NCI-H82 (cell line): ENCODE data around the gene PRG3.

ENCODE experiments used
- DNase-seq: peaks from one replicate; lab custom pipeline; 2025; lab: John Stamatoyannopoulos, UW

Gene PRG3, protein sequence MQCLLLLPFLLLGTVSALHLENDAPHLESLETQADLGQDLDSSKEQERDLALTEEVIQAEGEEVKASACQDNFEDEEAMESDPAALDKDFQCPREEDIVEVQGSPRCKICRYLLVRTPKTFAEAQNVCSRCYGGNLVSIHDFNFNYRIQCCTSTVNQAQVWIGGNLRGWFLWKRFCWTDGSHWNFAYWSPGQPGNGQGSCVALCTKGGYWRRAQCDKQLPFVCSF

DNA sequence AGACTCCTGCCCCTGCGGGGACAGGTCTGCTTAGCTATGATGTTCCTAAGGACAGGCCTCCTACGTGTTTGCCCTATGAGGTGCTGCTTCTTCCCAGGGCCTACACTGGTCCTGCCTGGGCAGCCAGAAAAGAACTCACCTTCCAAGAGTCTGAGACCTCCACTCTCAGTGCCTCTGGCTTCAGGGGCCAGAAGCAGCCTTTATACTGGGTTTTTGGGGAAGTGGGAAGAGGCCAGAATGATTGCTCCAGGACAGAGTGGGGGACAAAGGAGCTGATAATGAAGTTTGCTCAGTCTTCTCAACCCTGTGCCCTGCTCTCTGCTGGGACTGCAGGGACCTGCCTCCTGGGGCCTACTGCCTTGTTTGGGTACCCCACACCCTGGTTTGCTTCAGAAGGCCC lies at the start of gene PRG3:
TSS of gene PRG3 (minus strand) at position 176 of the 400 bp plus-strand sequence. CDS start 442 bp downstream, outside the sequence.
- DNase-seq, result no peak

DNA sequence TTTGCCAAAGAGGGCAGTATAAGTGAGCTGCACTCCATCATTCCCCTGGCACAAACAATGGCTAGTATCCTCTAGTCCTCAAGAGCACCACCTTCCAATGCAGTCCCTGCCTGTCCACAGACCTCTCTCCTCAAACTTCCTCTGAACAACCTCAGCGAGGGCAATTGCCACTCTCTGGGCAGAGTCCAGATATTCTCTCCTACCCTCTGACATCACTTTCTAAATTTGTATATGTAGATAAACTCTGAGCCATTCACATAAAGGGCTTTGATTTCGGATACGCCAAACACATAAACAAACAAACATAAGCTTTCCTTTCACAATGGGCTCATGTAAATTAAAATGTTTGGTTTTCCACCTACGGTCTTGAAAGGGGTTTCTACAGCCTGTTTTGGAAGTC lies 49.0 kb upstream of the PRG3 start:
- DNase-seq, result no peak

DNA sequence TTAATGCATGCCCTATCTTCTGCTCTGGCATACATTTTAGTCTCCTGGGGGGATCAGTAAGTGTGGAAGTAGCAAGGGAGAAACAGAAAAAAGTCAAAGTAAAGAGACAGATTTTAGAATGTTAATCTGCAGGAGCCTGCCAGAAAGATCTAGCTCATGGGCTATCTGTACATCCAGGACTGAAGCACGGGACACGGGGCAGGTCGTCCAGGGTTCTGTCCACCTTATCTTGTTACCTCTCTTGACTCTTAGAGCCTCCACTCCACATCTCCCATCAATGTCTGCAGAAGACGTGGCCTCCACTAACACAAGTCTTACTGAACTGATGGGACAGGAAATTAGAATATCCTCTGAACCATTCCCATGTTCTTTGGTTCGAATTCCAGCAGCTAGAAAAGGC lies 47.7 kb upstream of the PRG3 start:
- DNase-seq, result no peak

DNA sequence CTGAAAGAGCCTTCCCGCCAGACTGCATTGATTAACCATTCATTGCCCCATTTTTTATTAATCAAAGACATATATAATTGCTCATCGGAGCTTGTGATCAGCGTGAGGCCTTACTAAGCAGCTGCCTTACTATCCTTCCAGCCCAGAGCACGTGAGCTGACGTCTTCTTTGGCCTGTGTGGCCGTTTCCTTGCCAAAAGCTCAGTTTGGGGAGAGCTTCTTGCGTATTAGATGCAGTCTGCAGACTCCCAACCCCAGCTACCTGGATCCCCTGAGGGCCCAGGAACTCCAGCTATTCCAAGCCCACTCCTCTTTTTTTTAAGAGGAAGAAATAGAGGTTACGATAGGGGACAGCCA lies 46.8 kb upstream of the PRG3 start:
- no peak for DNase-seq

DNA sequence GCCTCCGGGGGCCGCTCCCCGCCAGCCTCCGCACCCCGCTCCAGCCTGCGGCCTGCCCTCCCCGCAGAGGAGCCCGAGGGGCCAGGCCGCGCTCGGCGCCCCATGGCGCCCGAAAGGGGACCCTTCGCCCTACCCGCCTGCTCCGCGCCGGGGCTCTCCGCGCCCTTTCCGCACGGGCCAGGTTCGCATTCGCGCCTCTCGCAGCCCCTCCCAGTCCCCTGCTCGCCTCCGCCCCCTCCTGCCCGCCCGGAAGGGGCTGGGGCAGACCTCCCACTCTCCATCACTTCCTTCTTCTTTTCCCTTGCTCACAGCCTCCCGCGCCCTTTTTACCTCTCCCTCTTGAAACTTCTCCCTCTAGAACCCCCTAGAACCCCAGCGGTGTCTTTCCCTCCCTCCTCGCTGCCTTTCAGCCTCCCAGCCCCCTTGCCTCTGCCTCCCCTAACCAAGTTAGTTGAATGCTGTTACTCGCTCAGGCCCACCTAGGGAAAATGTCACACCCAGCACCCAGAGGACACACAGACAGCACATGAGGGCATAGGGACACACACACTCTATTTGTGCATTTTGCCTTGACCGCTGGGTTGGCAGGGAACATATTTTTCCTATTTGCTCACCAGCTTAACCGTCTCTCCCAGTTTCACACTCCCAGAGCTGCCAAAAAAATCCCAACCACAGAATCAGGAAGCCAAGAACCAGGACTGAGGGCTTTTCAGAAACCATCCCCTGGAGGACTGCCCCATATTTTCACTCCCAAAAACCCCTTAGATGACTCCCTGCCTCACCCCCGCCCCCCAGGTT lies 46.2 kb upstream of the PRG3 start, which contains the start of gene SLC43A3:
TSS of gene SLC43A3 (minus strand) at position 193 of the 798 bp plus-strand sequence. CDS start 949 bp downstream, outside the sequence.
- peak; percentile 80 for DNase-seq

DNA sequence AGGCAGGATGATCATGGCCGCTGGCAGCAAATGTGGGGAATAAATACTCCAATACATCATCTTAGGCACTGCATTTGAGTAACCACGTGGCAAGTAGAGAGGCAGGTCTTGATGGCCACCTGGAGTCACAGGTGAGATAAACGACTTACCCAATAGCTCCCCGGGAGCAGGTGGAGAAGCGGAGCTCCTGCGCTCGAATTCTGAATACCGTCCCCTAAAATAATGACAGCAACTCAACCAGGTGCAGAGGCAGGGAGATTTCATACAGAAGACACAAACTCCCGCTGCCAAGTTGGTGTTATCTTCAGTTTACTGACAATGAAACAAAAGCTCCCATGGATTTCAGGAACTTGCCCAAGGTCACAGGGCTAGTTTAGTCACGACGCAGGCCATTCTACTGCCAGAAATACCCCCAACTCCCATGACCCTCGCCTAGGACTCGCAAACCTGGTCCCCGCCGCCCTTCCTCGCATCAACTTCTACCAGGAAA lies 45.5 kb upstream of the PRG3 start:
- peak; percentile 33 for DNase-seq

DNA sequence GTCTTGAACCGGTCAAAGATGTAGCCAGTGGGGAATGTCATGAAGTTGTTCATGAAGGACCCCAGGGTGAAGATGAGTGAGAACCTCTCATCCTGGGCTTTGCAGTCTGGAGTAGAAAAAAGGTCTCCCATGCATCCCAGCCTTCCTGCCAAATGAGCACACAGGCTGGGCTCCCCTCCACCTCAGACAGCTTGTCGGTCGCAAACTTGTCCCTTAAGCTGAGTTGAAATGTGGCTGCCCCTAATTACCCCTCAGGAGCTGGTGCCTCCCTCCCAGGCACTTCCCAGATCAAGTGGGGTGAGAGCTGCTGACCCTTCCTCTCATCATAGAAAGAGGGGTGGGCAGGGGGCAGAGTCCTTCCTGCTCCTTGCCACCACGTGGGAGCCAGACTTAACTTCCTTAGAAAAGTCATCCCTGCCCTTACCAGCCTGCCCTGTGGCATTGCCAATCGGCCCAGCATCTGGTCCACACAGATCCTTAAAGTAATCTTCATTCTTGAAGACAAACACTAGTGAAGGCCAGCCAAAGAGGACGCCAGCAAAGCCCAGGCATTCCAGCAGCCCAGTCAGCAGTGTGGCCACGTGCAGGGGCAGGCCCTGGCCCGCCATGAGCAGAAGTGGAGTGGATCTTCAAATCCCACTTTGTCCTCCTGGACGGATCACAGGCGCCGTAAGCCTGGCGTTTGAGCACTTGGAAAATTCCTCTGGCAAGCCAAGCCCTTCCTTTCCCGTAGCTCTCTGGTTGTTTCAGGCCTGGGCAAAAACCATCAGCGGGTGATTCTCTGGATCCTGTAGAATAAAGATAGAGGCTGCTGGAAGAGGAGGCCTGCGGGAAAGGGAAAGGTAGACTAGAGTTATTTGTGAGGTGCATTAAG lies 44.9 kb upstream of the PRG3 start:
- DNase-seq, result peak; percentile 25

DNA sequence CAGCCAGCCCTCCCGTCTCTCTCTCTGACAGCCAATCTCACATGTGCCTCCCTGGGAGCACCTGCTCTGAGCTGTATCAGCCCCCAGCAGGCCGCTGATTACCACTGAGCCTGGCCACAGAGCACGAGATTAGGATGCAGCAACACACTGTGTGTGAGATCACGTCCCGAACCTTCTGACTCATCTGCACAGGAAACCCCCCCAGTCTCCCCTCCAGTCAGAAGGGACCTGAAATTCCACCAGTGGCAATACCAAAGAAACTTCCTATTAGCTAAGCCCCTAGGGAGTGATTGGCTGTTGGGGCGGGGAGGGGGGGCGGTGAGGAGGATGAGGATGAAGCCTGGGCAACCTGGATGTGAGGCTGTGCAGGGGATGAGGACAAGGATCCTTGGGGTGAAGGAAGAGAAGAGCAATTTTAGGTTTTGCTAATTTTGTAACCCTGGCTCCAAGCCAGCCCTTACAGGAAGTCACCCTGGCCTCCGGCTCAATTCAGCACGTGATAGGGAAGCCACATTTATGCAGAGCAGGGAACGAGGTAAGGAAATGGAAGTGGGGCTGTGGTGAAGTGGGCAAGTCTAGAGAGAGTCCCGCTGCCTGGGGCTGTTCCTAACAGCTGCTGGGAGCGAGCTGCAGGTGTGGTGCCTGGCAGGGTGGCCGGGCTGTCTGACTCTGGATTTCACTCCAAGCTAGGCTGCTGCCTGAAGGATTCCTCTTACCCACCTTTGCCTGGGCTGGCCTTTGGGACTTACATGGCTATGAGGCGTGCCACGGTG lies 44.0 kb upstream of the PRG3 start:
- DNase-seq, result peak; percentile 40

DNA sequence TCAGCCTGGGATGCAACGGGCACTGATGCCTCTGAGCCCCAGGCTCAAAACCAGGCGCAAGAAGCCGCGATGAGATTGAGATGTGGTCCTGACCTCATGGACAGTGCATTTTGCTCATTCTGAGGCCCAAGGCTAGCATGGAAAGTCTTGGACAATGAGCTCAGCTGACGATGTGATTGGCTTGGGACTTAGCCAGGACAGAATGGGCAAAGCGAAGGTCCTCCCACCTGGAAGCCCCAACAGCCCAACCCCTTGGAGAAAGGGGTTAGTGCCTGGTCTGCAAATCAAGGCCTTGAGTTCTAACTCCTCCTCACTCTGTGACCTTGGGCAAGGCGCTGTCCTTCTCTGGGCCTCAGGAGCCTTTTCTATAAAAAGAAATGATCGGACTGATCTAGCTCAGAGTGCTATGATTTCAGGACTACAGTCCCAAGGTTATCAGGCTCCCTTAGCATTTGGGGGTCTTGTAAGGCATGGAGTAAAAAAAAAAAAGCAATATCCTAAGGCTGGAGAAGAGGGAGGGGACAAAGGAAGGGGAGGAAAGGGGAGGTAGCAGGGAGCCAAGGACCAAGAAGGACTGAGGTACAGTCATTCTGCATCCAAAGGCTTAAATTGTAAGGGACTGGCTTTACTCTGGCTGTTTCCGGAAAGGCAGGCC lies 43.3 kb upstream of the PRG3 start:
- DNase-seq, result no peak

DNA sequence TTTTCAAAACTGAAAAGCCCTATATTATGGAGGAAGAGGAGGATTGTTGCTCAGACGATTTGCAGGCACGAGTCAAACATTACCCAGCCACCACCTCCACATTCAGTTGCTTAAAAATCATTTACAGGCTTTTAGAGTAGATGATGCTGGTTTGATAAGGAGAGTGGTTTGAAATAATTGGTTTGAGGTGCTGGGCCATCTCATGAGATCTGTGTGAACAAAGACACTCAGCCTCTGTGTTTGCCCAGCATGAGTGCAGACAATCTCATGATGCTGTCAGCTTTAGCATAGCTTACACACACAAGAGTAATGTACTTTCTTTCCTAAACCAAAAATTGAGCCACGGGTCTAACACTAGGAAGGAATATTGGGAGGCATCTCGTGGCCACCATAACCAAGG lies 41.7 kb upstream of the PRG3 start:
- DNase-seq, result no peak

DNA sequence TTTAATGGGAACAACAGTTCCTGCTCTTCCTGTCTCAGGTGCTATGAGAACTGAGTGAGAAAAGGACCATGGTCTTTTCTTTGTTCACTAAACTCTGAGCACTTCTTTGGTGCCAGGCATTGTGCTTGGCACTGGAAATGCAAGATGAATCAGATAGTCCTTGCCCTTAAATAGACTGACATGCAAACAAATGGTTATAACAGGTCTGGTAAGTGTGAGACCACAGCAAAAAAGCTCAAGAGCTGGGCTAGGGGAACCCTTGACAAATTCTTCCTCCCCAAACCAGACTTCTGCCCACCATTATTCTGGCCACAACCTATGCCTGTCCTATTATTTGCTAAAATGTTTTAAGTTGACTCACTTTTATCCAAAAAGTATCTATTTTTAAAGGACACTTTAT lies 40.9 kb upstream of the PRG3 start:
- DNase-seq, result no peak

DNA sequence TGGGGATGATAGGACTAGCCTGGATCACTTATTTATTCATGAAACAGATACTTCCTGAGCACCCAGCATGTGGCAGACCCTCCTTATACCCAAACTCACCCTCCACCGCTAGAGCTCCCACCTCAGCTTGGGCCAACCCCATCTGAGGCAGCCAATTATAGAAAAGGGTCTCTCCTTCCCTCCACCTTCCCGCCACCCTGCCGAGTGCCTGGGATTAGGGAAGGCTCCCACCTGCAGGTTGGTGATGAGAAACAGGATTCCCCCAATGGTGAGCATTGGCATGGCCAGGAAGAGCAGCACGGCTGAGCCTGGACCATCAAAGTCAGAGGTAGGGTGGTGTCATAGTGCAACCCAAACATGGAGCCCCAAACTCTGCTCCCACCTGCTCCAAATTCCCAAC lies 40.1 kb upstream of the PRG3 start:
- DNase-seq, result no peak

DNA sequence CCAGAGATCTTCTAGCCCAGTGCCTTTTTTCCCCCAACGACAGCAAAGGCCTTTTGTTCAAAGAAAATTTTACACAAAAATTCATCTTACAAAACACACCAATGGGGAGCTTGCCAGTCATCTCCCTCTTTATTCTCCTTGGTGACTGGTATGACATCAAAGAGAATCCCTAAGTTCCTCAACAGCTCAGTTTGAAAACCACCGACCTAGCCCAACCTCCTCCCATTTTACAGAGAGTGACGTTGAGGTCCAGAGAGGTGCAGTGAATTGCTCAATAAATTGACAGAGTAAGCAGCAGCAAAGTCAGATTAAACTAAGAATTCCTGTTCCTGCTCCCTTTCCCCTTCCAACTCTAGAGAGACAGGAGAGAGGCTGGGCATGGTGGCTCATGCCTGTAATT lies 38.2 kb upstream of the PRG3 start:
- DNase-seq, result no peak

DNA sequence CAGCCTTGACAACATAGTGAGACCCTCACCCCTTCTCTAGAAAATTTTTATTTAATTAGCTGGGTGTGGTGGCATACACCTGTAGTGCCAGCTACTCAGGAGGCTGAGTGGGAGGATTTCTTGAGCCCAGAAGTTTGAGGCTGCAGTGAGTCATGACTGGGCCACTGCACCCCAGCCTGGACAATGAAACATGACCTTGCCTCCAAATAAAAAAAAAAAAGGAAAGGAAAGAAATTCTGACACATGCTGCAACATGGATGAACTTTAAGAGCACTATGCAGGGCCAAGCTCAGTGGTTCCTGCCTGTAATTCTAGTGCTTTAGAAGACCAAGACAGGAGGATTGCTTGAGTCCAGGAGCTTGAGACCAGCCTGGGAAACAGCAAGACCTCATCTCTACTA lies 37.2 kb upstream of the PRG3 start:
- no peak for DNase-seq

DNA sequence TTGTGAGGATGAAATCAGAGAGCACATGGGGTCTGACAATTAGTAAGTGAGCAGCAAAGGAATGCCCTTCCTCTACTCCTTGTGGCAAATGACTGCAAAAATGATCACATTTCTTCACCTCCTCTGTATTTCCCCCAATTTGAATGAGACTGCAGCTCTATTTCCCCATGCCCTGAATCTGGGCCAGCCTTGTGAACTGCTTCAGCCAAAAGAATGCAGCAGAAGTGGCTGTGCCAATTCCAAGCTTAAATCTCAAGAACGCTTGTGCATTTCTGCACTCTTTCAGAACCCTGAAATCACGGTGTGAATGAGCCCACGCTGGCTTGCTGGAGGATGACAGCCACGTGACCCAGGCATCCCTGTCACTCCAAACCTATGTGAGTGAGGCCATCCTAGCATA lies 36.1 kb upstream of the PRG3 start:
- DNase-seq, result no peak

DNA sequence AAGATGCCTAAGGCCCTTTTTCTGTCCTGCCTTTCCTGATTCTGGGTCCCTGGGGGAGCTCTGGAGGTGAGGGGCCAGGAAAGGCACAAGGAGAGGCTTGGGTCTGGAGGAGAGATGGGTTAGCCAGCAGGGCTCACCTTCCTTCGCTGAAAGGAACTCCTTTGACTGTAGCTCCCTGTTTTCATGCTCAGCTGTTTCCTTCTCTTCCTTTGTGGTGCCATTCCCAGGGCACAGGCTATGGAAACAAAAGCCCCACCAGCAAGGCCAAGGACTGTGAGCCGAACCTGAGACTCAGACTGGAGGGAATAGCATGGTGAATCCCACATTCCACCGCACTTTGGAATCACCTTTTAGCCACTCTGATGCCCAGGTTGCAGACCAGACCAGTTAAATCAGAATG lies 35.5 kb upstream of the PRG3 start:
- no peak for DNase-seq

DNA sequence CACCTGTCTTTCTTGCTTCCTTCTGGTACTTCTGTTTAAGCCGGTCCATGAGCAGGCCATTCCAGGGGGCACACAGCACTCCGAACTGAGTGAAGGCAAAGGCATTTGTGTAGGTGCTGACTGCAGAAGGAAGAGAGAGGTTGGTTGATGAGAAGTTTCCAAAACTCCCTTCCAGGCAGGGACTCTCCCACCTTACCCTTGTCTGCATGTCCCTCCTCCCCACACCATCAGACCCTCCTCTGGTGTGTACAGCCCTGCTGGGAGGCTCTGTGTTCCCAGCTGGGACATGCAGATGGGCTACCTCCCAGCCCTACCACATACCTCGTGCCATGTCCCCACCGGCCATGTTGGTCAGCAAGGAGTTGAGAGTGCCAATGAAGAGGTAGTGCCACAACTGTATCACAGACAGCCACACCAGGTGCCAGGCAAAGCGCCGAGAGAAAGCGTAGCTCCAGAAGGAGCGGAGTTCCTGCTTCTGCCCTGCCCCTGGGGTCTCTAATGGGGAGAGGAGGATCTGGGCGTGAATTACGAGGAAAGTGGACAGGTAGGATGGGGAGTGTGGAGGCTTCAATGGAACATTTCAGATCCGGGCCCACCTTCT lies 33.8 kb upstream of the PRG3 start:
- no peak for DNase-seq

DNA sequence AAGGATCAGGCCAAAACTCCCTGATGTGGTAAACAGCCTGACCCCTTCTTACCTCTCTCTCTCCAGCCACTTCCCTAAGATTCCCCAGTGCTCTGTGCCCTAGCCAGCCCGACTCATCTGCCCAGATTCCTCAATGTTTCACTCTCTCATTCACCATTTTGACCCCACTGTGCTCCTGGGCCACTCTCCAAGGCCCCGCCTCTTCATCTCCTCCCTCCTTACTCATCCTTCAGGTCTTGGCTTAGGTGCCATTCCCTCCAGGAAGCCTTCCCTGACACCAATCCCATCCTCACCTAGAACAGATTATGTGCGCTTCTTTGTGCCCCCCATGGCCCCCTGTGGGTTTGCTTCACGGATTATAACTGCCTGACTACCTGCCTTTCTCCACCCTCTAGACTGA lies 32.7 kb upstream of the PRG3 start:
- no peak for DNase-seq

DNA sequence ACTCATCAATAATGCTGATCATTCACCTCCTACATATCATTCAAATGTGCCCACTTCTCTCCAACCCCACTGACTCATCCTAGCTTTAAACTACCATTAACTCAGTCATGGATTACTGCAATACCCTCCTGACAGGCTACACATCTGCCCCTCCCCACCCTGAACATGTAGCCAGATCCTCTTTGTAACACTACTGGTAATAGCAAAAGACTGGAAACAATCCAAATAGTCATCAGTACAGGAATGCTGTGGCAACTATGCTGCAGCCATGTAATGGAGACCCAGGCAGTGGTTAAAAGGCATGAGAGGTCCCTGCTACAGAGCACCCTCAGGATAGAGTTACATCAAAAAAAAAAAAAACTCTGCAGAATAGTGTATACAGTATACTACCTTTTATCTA lies 29.3 kb upstream of the PRG3 start:
- DNase-seq, result no peak

DNA sequence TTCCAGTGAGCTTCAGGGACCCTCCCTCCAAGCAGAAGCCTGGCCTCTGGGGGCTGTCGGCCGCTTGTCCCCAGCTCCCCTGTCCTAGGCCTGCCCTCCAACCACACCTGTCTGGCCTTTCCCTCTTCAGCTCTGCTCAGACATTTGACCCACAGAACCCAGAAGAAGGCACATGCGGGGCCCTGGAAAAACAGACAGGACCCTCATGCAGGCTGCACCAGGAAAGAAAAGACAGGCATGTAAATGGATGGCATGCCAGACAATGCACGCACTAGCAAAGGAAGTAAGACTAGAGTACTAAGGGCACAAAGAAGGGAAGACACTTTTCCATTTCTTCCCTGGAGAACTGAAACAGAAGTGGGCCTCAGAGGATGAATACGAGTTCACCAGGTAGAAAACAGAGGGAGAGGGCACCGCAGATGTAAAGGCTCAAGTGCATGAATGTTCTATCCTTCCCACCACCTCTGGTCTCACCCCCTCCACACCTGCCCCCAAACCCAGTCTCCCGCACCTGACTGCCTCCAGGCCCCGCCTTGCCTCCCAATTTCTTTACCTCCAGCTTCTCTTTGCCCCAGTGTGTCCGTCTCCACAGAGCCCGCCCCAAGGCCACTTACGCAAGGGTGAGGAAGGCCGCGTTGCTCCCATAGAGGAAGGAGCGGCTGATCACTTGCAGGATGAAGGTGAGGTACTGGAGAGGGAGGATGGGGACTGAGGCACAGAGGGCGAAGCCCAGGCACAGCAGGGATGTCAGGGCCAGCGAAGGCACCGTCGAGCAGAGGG lies 28.6 kb upstream of the PRG3 start:
- no peak for DNase-seq
